ENCODE data around the gene SNX4. TPM values are rescaled to one million over a fixed set of nuclear protein-coding genes. Genes with fewer than 3 reads are reported as not detected.

Gene SNX4
- total and polyA plus RNA-seq, 2 of the 8 experiments (the other 6 are each of a cell fraction or from before 2014, with no cell fraction given) = 7.2 to 23.1 TPM

GRCh38 chr3:125433091-125433534 lies 86.9 kb downstream of the SNX4 start:
- no peak overlapping the region for H3K23ac ChIP-seq (ENCODE audit: insufficient read length)
- H3K79me2 ChIP-seq (ENCODE audit: control insufficient read depth in 1 of 2, insufficient read depth in 2 of 2, low read length in 2 of 2) = no peaks in the 10 kb centered on the region
- no peaks in the 10 kb centered on the region for H3K79me1 ChIP-seq (ENCODE audit: low read depth, low read length)
- H4K20me1 ChIP-seq (replicated peaks in 1 of 2; ENCODE audit: control insufficient read depth in 1 of 2, insufficient read depth in 2 of 2, low read length in 2 of 2) = no peaks in the 10 kb centered on the region
- H3K9ac ChIP-seq (replicated peaks in 1 of 4; ENCODE audit: extremely low read depth in 1 of 4, low read depth in 3 of 4, low read length in 3 of 4) = no peak overlapping the region
- H2BK120ac ChIP-seq (replicated peaks; ENCODE audit: low read depth, low read length) = no peak overlapping the region
- no peak overlapping the region for H4K8ac ChIP-seq (ENCODE audit: extremely low read depth, insufficient read depth, low read length)
- ChIA-PET POLR2A (ENCODE audit: partially characterized antibody) (no interaction called here), CTCF (ENCODE audit: partially characterized antibody) (interaction anchor here (0.9 kb wide), 1 partner anchor 20 kb away, joined by 3 read pairs; no protein-coding TSS in a partner anchor)
- H4K5ac ChIP-seq (ENCODE audit: insufficient read length, low read depth, low read length) = no peak overlapping the region
- no peak overlapping the region for H3K18ac ChIP-seq (ENCODE audit: extremely low read depth, low read length)
- H3K4me2 ChIP-seq (ENCODE audit: insufficient read depth in 1 of 2, low read depth in 2 of 2, low read length in 2 of 2) = no peak overlapping the region
- no peak overlapping the region for H3K27ac ChIP-seq (ENCODE audit: low read depth, low read length)
- H3K23me2 ChIP-seq (ENCODE audit: low read depth, low read length) = no peaks in the 10 kb centered on the region
- no peak overlapping the region for H3K56ac ChIP-seq (replicated peaks; ENCODE audit: insufficient read length, low read depth, low read length)
- DNase-seq (ENCODE audit: low read depth in 1 of 2, low spot score in 2 of 2) = peak in 1 of 2 experiments; percentile 11
- H2BK5ac ChIP-seq (ENCODE audit: low read depth, low read length) = no peak overlapping the region
- H4K91ac ChIP-seq (replicated peaks; ENCODE audit: insufficient read length, low read length) = no peak overlapping the region
- H2BK15ac ChIP-seq (ENCODE audit: low read length) = no peak overlapping the region
- H3K4me3 ChIP-seq (ENCODE audit: extremely low read depth in 1 of 4, insufficient read depth in 2 of 4, low read depth in 3 of 4, low read length in 4 of 4) = no peak overlapping the region
- FAIRE-seq = no peak
- peaks cover 0 to 6% (median 2%) of the 10 kb centered on the region in 4 experiments; a peak in 2 of 7 replicates for H3K4me1 ChIP-seq (replicated peaks in 1 of 4; ENCODE audit: control insufficient read depth in 3 of 4, insufficient read depth in 4 of 4, low read length in 3 of 4)
- H3K27me3 ChIP-seq (replicated peaks in 1 of 4; ENCODE audit: control insufficient read depth in 3 of 4, extremely low read depth in 1 of 4, insufficient read depth in 3 of 4, low read length in 3 of 4) = no peaks in the 10 kb centered on the region
- TF ChIP-seq BCL11A (IDR thresholded peaks at IDR 0.05; ENCODE audit: low read depth in 2 of 2, low read length in 2 of 2) = no peak
- no peak for TF ChIP-seq EP300 (IDR thresholded peaks at IDR 0.05; ENCODE audit: borderline replicate concordance in 1 of 2, low read depth in 2 of 2, low read length in 2 of 2)
- no peak for TF ChIP-seq TAF7 (optimal IDR thresholded peaks at IDR 0.05; ENCODE audit: borderline replicate concordance, low read depth, low read length)
- no peak for TF ChIP-seq SAP30 (IDR thresholded peaks at IDR 0.05; ENCODE audit: insufficient read depth, insufficient replicate concordance, low read length)
- TF ChIP-seq RFX5 (IDR thresholded peaks at IDR 0.05; ENCODE audit: borderline replicate concordance, low read depth, low read length) = no peak
- TF ChIP-seq GTF2F1 (IDR thresholded peaks at IDR 0.05; ENCODE audit: borderline replicate concordance, low read depth, low read length) = no peak
- H3K4ac ChIP-seq (replicated peaks; ENCODE audit: insufficient read length, low read depth, low read length) = no peak overlapping the region
- H2AFZ ChIP-seq (ENCODE audit: low read length) = no peak overlapping the region
- H2AK5ac ChIP-seq (ENCODE audit: low read depth, low read length) = no peak overlapping the region
- H3K14ac ChIP-seq (ENCODE audit: insufficient read length) = no peak overlapping the region
- no peaks in the 10 kb centered on the region for H3K9me3 ChIP-seq (ENCODE audit: insufficient read depth in 2 of 2, low read depth in 1 of 2, low read length in 1 of 2)
- WGBS, 2 experiments (ENCODE audit: extremely low coverage in 1 of 2, insufficient coverage in 1 of 2, insufficient read length in 1 of 2, insufficient replicate concordance in 2 of 2, low coverage in 1 of 2, low lambda C conversion rate in 2 of 2, missing lambda C conversion rate in 1 of 2) = 79% methylated on average over 6 of the region's 6 CpGs; no CpG with 5 or more reads in 1 of the 2 experiments
- H2BK20ac ChIP-seq (ENCODE audit: low read length) = no peak overlapping the region
- no peak overlapping the region for H2BK12ac ChIP-seq (ENCODE audit: low read depth, low read length)
- H3K36me3 ChIP-seq (ENCODE audit: control insufficient read depth in 2 of 4, insufficient read depth in 4 of 4, low read length in 3 of 4) = no peaks in the 10 kb centered on the region
